PC-9 (cell line): Measurements from ENCODE around the gene ACTL8.

Experiments used
- CTCF ChIP-seq: fragments of 200-600 bp; sonication (generic); conservative IDR thresholded peaks from 2 replicates; pipeline ENCODE4 v1.6.1; 2017; ENCODE audit warnings: mixed run types, antibody characterized with exemption, mild to moderate bottlenecking, moderate library complexity
- EZH2 ChIP-seq: fragments of 200-600 bp; sonication (generic); IDR thresholded peaks from 2 replicates; pipeline ENCODE4 v1.8.0; 2017; ENCODE audit warnings: antibody characterized with exemption, low read depth

GRCh38 chr1:17773591-17774326 lies 18.6 kb downstream of the ACTL8 start:
- no peak for TF ChIP-seq CTCF
- TF ChIP-seq EZH2, result no peak
